Colonic mucosa (tissue), 4 donors: ENCODE measurements around the gene ABCB11. TPM values are rescaled to one million over a fixed set of nuclear protein-coding genes. Genes with fewer than 3 reads are reported as not detected.
"Not testable (repeated sequence)": the region's sequence is repeated elsewhere in the genome, so short reads cannot be mapped to it uniquely, and the experiment has no call there.

ENCODE experiments used
- DNase-seq: peaks from one replicate; pipeline ENCODE4 v3.0.0-alpha.2; 2020
- H3K27ac ChIP-seq: fragments of 200-600 bp; one replicate; pipeline ENCODE4 v1.8.0; 2021
- H3K27me3 ChIP-seq: fragments of 200-600 bp; one replicate; pipeline ENCODE4 v1.8.0; 2021
- H3K36me3 ChIP-seq: fragments of 200-600 bp; one replicate; pipeline ENCODE4 v1.8.0; 2021
- H3K4me1 ChIP-seq: fragments of 200-600 bp; one replicate; pipeline ENCODE4 v1.8.0; 2021; ENCODE audit warnings: mild to moderate bottlenecking
- H3K4me3 ChIP-seq: fragments of 200-600 bp; one replicate; pipeline ENCODE4 v1.8.0; 2021
- H3K9ac ChIP-seq, 2 donors: one replicate each; pipeline ENCODE4 v1.7.0; 2013; ENCODE audit warnings: control low read depth in 2 of 2, low read depth in 2 of 2, low read length in 2 of 2
- H3K9me3 ChIP-seq: fragments of 200-600 bp; one replicate; pipeline ENCODE4 v1.8.0; 2021
- CTCF ChIP-seq: fragments of 200-600 bp; IDR thresholded peaks from one replicate; pipeline ENCODE4 v1.8.0; 2022; ENCODE audit warnings: antibody characterized with exemption, mild to moderate bottlenecking
- intact Hi-C: fragments of 100-400 bp; cut with DNase I; formaldehyde crosslinking; loops from one replicate; pipeline ENCODE4 v1.14.1; 2022
- total RNA-seq, 2 donors: library from RNA; stranded (reverse); fragmentation: NEBNext Ultra II Directional in 1 of 2; extraction: Animal tissue kit (Norgen Biotek cat#: 25700) in 1 of 2; gene quantifications; one replicate each; pipeline ENCODE4 v1.2.1, GENCODE V29; 2021
- donor health status: healthy.
- donor health status: DM: no; HTN: no; CAD: no.
- donor health status: DM: no; HTN: no; CAD: no.

The ABCB11 gene
- total RNA-seq, 2 donors from 2014 or later: 0.74 to 1.1 TPM

GRCh38 chr2:168892327-168892726 is 138.8 kb downstream of the ABCB11 start:
- no peak for TF ChIP-seq CTCF
- intact Hi-C loops: no loop called here
- no peak overlapping the region for H3K4me3 ChIP-seq
- DNase-seq: no peak
- no peaks in the 10 kb centered on the region for H3K27me3 ChIP-seq
- no peaks in the 10 kb centered on the region for H3K36me3 ChIP-seq
- H3K9me3 ChIP-seq: no peaks in the 10 kb centered on the region
- no peak overlapping the region for H3K9ac ChIP-seq
- H3K4me1 ChIP-seq: peaks cover 9% of the 10 kb centered on the region
- H3K27ac ChIP-seq: no peak overlapping the region

- Histone ChIP-seq H3K27me3 (no peaks in the 10 kb centered on the region), H3K9me3 (no peaks in the 10 kb centered on the region), H3K4me3 (peak within 1 kb of the TSS; percentile 68), H3K4me1 (peaks cover 9% of the 10 kb centered on the region), H3K27ac (no peak within 1 kb of the TSS), H3K36me3 (no peaks in the 10 kb centered on the region), H3K9ac (peak within 1 kb of the TSS in 1 of 2 donors; percentile 13)
- peak; percentile 94 for DNase-seq
- intact Hi-C loops: no loop called here
- no peak for TF ChIP-seq CTCF
Measured at GRCh38 chr2:168890006-168890782, 140.9 kb downstream of the ABCB11 start, which contains the start of gene SPC25. Gene SPC25, minus strand, starts transcription at chr2:168890430. Its CDS starts 911 bp downstream, at chr2:168889519.

- intact Hi-C loops: no loop called here
- no peak for TF ChIP-seq CTCF
- H3K27ac ChIP-seq: no peak overlapping the region
- H3K9me3 ChIP-seq: no peaks in the 10 kb centered on the region
- no peaks in the 10 kb centered on the region for H3K27me3 ChIP-seq
- no peak overlapping the region for H3K9ac ChIP-seq
- H3K4me1 ChIP-seq: peaks cover 9% of the 10 kb centered on the region
- H3K36me3 ChIP-seq: no peaks in the 10 kb centered on the region
- peak; percentile 18 for DNase-seq
- H3K4me3 ChIP-seq: peak overlapping the region; percentile 68
Measured at GRCh38 chr2:168889635-168890005, 141.5 kb downstream of the ABCB11 start.

- DNase-seq: no peak
- Histone ChIP-seq H3K4me1 (peaks cover 5% of the 10 kb centered on the region), H3K36me3 (no peaks in the 10 kb centered on the region), H3K27me3 (no peaks in the 10 kb centered on the region), H3K27ac (no peak overlapping the region), H3K9me3 (no peaks in the 10 kb centered on the region), H3K4me3 (no peak overlapping the region), H3K9ac (no peak overlapping the region)
- TF ChIP-seq CTCF: no peak
- intact Hi-C loops: no loop called here
Measured at GRCh38 chr2:168884975-168885374, 146.1 kb downstream of the ABCB11 start.

- H3K4me1 ChIP-seq, H3K4me3 ChIP-seq, DNase-seq, H3K27ac ChIP-seq, H3K27me3 ChIP-seq, H3K9ac ChIP-seq, H3K36me3 ChIP-seq, H3K9me3 ChIP-seq, intact Hi-C loops: not testable (repeated sequence)
Measured at GRCh38 chr2:168882163-168882562, 149.0 kb downstream of the ABCB11 start.

GRCh38 chr2:168874368-168875054 is 156.6 kb downstream of the ABCB11 start:
- H3K36me3 ChIP-seq: no peaks in the 10 kb centered on the region
- peak; percentile 25 for DNase-seq
- no peak for TF ChIP-seq CTCF
- H3K4me3 ChIP-seq: no peak overlapping the region
- intact Hi-C loops: no loop called here
- H3K27ac ChIP-seq: no peak overlapping the region
- no peak overlapping the region for H3K9ac ChIP-seq
- no peaks in the 10 kb centered on the region for H3K27me3 ChIP-seq
- no peaks in the 10 kb centered on the region for H3K9me3 ChIP-seq
- no peaks in the 10 kb centered on the region for H3K4me1 ChIP-seq

- H3K4me3 ChIP-seq, DNase-seq, H3K27ac ChIP-seq, intact Hi-C loops, H3K4me1 ChIP-seq, H3K36me3 ChIP-seq, H3K9me3 ChIP-seq, H3K27me3 ChIP-seq, H3K9ac ChIP-seq: not testable (repeated sequence)
Measured at GRCh38 chr2:168870824-168871223, 160.3 kb downstream of the ABCB11 start.
